T47D (cell line): ENCODE data around the gene SEPSECS.

Experiments used
- DNase-seq, 2 experiments: peaks; one replicate each; pipeline versions ENCODE4 v3.0.0 to v3.0.0-alpha.2; 2011 to 2012; ENCODE audit warnings: low read depth in 1 of 2, low spot score in 1 of 2
- JUND ChIP-seq: IDR thresholded peaks from 2 replicates; pipeline ENCODE4 v1.6.1; 2012; ENCODE audit warnings: low read depth
- in situ Hi-C: cut with HindIII; loops from 2 replicates; pipeline ENCODE4 v1.10.0; 2016; ENCODE audit warnings: low sequenced_read_pairs, low pct_unique_long_range_greater_than_20kb

The SEPSECS gene

DNA sequence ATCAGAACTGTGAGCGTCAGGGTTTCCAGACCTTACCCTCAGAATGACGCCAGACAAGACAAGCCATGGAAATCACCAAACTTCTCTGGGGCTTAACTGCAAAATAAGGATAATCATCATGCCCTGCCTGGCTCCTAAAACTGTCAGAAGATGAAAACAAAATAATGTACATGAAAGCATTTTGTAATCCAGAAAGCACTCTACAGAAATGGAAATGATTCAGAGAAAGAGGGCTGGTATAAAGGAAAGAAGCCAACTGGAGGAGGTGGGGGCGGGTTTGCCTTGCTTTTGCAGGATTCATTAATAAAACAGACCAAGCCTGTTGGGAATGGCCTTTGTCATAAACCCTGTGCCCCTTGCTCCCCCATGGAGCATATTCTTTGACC lies 47.3 kb downstream of the SEPSECS start:
- no peak for TF ChIP-seq JUND
- no peak for DNase-seq
- in situ Hi-C loops: no loop called here

DNA sequence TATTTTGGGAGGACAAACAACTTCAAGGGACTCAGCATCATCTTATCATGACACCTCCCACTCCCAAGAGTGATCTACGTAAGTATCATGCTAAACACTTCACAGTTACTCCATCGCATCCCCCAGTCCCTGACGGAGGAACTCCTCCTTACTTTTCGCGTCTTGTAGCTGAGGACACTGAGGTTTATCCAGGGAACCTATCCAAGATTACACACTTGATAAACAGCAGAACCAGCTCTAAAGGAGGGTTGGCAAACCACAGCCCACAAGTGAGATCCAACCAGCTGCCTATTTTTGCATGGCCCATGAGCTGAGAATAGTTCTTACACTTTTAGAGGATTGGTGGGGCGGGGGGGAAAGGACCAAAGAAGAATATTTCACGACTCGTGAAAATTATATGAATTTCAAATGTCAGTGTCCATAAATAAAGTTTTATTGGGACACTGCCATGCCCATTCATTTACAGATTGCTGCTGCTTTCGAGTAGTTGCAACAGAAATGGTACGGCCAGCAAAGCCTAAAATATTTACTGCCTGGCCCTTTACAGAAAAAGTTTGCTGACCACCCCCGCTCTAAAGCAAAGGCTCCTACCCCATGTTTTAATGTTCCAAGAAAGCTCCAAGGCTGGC lies 47.8 kb downstream of the SEPSECS start:
- in situ Hi-C loops: no loop called here
- no peak for DNase-seq
- no peak for TF ChIP-seq JUND

- DNase-seq: no peak
- in situ Hi-C loops: no loop called here
- TF ChIP-seq JUND: no peak
Measured at GRCh38 chr4:25111648-25112196, 48.5 kb downstream of the SEPSECS start.

DNA sequence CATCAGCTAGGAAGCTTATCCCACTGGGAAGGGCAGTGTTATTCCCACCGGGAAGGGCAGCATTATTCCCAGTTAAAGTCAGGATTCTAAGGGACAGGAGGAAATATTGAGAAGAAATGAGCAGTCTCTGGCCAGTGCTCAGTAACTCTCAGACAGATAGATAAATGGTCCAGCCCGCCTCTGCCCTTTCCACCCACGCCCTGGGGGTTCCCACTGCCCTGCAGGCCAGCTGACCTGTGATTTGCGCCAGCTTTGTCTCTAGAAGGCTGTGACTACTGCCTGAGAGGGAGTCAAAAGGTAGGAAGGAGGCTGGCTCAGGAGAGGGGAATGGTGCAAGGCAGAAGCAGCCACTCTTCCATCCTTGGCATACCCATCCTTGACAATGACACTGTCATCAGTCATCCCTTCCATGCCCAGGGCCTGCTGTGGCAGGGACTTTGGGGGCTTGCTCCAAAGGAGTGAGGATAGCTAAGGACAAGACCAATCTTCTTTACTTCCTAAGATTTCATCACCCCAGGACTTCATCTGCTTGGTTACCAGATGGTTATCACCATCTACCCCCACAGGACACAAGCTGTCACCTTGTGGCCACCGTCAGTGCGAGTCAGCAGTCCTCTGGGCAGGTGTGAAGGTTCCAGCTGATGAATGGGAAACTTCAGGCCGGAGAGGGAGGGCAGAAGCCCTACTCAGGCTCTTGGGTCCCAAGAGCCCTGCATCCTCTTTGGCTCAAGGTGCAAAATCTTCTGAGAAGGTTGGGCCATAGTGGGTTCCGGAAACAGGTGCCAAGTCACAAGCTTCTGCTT lies 49.5 kb downstream of the SEPSECS start:
- no peak for TF ChIP-seq JUND
- in situ Hi-C loops: no loop called here
- no peak for DNase-seq

DNA sequence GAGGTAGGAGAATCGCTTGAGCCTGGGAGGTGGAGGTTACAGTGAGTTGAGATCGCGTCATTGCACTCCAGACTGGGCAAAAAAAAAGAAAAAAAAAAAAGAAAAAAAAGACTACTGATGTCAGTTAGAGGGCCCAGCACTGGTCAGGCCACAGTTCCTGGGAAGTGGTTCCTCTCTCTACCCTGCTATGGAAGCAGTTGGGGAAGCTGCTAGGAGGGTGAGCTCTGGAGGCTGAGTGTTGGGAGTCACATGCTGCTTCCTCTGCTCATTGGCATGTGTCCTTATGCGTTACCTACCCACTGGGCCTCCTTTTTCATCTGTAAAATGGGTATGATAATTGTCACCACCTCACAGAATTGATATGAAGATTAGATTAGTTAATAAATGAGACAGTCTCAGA lies 50.7 kb downstream of the SEPSECS start:
- TF ChIP-seq JUND: no peak
- in situ Hi-C loops: no loop called here
- no peak for DNase-seq

DNA sequence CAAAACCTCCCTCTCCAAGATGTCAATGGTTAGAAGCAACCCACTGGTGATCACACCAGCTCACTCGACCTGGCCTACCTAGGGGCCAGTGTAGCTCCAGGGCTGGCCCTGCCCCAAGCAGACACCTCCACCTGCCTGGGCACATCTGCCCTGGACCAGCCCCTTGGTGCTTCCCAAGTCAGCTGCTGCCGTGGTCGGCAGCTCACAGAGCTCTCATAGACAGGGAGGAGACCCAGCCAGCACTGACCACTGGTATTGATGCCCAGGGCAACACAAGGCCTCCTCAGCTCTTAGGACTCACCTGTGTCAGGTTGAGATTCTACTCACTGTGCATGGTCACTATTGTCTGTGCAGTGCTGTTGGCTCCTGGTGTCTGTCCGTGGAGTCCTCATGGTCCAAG lies 51.7 kb downstream of the SEPSECS start:
- no peak for TF ChIP-seq JUND
- in situ Hi-C loops: no loop called here
- no peak for DNase-seq

DNA sequence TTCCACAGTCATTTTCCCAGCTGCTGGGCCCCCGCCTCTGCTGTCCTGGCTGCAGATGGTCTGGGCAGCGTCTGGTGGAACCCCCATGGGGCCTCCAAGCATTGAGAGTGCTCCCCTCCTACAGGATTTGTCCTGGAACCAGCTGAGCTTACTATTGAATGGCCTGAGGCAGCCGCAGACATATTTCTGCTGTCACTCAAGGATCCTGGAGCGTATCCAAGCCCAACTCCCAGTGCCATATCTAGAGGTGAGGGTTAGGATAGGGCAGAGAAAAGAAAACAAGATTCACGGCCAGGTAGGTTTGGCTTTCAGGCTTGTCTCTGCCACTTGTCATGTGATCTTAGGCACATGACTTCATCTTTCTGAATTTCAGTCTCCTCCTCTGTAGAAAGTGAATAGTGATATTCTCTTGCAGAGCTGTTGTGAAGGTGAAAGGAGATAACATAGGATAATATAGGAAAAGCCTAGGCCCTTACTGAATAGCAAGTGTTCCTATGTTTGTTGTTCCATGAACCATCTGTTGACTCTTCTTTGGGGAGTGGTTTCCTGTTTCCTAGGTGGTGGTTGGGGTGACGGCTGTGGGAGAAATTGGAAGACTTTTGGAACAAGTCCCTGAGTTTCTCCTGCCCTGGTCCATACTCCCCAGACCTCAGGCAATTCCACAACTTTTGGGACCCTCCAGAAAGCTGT lies 52.3 kb downstream of the SEPSECS start:
- in situ Hi-C loops: no loop called here
- no peak for TF ChIP-seq JUND
- DNase-seq: no peak

DNA sequence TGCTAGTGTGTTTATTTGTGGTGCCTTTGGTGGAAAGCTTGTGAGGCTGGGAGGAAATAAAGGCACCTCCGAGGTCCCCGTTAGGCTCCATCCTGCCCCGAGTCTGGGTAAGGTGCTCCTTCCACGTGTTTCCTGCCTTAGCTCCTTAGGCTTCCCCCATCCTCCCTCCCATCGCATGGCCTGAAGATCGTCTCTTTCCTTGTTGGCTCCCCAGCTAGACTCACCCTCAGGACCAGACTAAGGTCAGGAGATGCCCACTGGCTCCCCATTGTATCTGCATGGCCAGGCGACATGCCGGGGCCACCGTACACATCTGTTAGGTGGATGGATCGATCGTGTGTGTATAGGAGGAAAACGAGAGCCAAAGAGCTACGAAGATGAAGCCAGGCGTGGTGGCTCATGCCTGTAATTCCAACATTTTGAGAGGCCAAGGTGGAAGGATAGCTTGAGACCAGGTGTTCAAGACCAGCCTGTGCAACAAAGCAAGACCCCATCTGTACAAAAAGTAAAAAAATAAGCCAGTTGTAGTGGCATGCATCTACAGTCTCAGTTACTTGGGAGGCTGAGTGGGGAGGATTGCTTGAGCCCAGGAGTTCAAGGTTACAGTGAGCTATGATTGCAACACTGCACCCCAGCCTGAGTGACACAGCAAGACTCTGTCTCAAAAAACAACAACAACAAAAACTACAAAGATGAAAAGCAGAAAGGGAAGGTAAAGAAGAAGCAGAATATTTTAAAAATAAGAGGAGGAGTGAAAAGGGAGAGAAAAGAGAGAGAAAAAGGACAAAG lies 53.7 kb downstream of the SEPSECS start:
- DNase-seq: no peak
- in situ Hi-C loops: no loop called here
- no peak for TF ChIP-seq JUND

DNA sequence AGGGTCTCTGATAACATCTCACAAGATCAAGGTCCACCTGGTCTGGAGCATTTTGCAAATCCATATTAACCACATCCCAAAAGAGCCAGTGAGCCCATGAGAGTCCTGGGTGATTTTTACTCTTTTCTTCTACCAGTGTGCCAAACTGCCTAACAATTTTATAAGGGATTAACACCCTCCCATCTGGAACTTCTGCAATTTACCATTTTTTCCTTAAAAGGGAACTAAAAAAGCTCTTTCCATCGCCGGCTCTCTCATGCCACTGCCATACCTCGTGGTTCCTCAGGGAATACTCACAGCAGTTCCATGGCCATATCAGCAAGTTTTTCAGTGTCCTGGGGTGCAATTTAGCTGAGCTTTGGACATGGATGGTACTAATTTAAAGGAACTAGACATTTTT lies 55.7 kb downstream of the SEPSECS start:
- in situ Hi-C loops: no loop called here
- no peak for TF ChIP-seq JUND
- no peak for DNase-seq

GRCh38 chr4:25103418-25103817 lies 56.8 kb downstream of the SEPSECS start:
- no peak for DNase-seq
- no peak for TF ChIP-seq JUND
- in situ Hi-C loops: no loop called here

DNA sequence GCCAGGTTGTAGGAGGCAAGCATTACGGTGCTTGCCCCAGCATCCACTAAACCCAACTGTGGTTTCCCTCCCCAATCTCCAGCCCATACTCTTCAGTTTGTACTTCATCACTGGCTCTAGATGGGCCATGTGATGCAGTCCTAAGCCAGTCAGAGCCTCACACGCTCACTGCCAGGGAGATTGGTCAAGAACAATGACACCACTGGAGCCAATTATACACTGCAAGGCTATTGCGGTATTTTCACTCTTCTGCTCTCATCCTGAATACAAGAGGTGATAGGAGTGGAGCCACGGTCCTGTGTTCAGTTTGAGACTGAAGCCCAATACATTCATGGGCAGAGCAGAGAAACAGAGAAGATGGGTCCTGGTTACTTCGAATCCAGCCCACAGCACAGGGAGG lies 58.4 kb downstream of the SEPSECS start:
- TF ChIP-seq JUND: no peak
- in situ Hi-C loops: no loop called here
- DNase-seq: no peak

- in situ Hi-C loops: no loop called here
- TF ChIP-seq JUND: no peak
- no peak for DNase-seq
Measured at GRCh38 chr4:25100710-25101109, 59.5 kb downstream of the SEPSECS start.
